ENCODE data around the gene POMZP3.
"Not testable (repeated sequence)": the region's sequence is repeated elsewhere in the genome, so short reads cannot be mapped to it uniquely, and the experiment has no call there.

Gene POMZP3

GRCh38 chr7:76626989-76627642 lies at the start of gene POMZP3:
Gene POMZP3, minus strand, starts transcription at chr7:76627279. Its CDS starts 1,215 bp downstream, at chr7:76626064.
- DNase-seq (ENCODE audit: low read depth in 2 of 2): peak in 1 of 2 donors; percentile 8

- not testable (repeated sequence) for DNase-seq (ENCODE audit: low read depth in 2 of 2)
These were observed 48.7 kb upstream of the POMZP3 start for GRCh38 chr7:76675783-76676182.

GRCh38 chr7:76673346-76673745 lies 46.3 kb upstream of the POMZP3 start:
- DNase-seq (ENCODE audit: low read depth in 2 of 2): not testable (repeated sequence)

GRCh38 chr7:76659212-76659611 lies 32.1 kb upstream of the POMZP3 start:
- not testable (repeated sequence) for DNase-seq (ENCODE audit: low read depth in 2 of 2)

GRCh38 chr7:76656425-76656824 lies 29.3 kb upstream of the POMZP3 start:
- not testable (repeated sequence) for DNase-seq (ENCODE audit: low read depth in 2 of 2)

GRCh38 chr7:76642620-76643019 lies 15.5 kb upstream of the POMZP3 start:
- not testable (repeated sequence) for DNase-seq (ENCODE audit: low read depth in 2 of 2)

- not testable (repeated sequence) for DNase-seq (ENCODE audit: low read depth in 2 of 2)
These were observed 10.1 kb upstream of the POMZP3 start for GRCh38 chr7:76637061-76637691.

- not testable (repeated sequence) for DNase-seq (ENCODE audit: low read depth in 2 of 2)
These were observed 498 bp downstream of the POMZP3 start for GRCh38 chr7:76626581-76626980.

- not testable (repeated sequence) for DNase-seq (ENCODE audit: low read depth in 2 of 2)
These were observed 7.5 kb downstream of the POMZP3 start for GRCh38 chr7:76619439-76620190.

- DNase-seq (ENCODE audit: low read depth in 2 of 2): not testable (repeated sequence)
These were observed 13.3 kb downstream of the POMZP3 start for GRCh38 chr7:76613783-76614182.

GRCh38 chr7:76612232-76612631 lies 14.8 kb downstream of the POMZP3 start:
- not testable (repeated sequence) for DNase-seq (ENCODE audit: low read depth in 2 of 2)

GRCh38 chr7:76609864-76610263 lies 17.2 kb downstream of the POMZP3 start:
- not testable (repeated sequence) for DNase-seq (ENCODE audit: low read depth in 2 of 2)

GRCh38 chr7:76608469-76608868 lies 18.6 kb downstream of the POMZP3 start:
- not testable (repeated sequence) for DNase-seq (ENCODE audit: low read depth in 2 of 2)

- DNase-seq (ENCODE audit: low read depth in 2 of 2): peak; percentile 14 to 20
These were observed 21.1 kb downstream of the POMZP3 start for GRCh38 chr7:76606027-76606426.

GRCh38 chr7:76600650-76601049 lies 26.4 kb downstream of the POMZP3 start:
- not testable (repeated sequence) for DNase-seq (ENCODE audit: low read depth in 2 of 2)

GRCh38 chr7:76600116-76600482 lies 27.0 kb downstream of the POMZP3 start:
- not testable (repeated sequence) for DNase-seq (ENCODE audit: low read depth in 2 of 2)

- DNase-seq (ENCODE audit: low read depth in 2 of 2): not testable (repeated sequence)
These were observed 28.4 kb downstream of the POMZP3 start for GRCh38 chr7:76598590-76599264.

- not testable (repeated sequence) for DNase-seq (ENCODE audit: low read depth in 2 of 2)
These were observed 29.8 kb downstream of the POMZP3 start for GRCh38 chr7:76597288-76597687.

- not testable (repeated sequence) for DNase-seq (ENCODE audit: low read depth in 2 of 2)
These were observed 34.4 kb downstream of the POMZP3 start for GRCh38 chr7:76592694-76593093.

- DNase-seq (ENCODE audit: low read depth in 2 of 2): not testable (repeated sequence)
These were observed 35.3 kb downstream of the POMZP3 start for GRCh38 chr7:76591602-76592304.

- DNase-seq (ENCODE audit: low read depth in 2 of 2): not testable (repeated sequence)
These were observed 36.0 kb downstream of the POMZP3 start for GRCh38 chr7:76591033-76591432.
